NCI-H345 (cell line): ENCODE data around the gene LCTL.
A peak's percentile ranks its signal among the peaks of the same experiment; 100 is the strongest.
"Not testable (repeated sequence)": the region's sequence is repeated elsewhere in the genome, so short reads cannot be mapped to it uniquely, and the experiment has no call there.

ENCODE experiments used
- DNase-seq: peaks from one replicate; lab custom pipeline; 2025; lab: John Stamatoyannopoulos, UW

LCTL gene

GRCh38 chr15:66591322-66591862 is 25.6 kb upstream of the LCTL start:
- no peak for DNase-seq

- DNase-seq: no peak
Observed at GRCh38 chr15:66590435-66590834, 24.6 kb upstream of the LCTL start.

- DNase-seq: not testable (repeated sequence)
Observed at GRCh38 chr15:66589429-66589828, 23.6 kb upstream of the LCTL start.

- no peak for DNase-seq
Observed at GRCh38 chr15:66588971-66589370, 23.2 kb upstream of the LCTL start.

GRCh38 chr15:66588537-66588936 is 22.7 kb upstream of the LCTL start:
- no peak for DNase-seq

GRCh38 chr15:66587749-66588148 is 22.0 kb upstream of the LCTL start:
- no peak for DNase-seq

- DNase-seq: no peak
Observed at GRCh38 chr15:66587020-66587419, 21.2 kb upstream of the LCTL start.

GRCh38 chr15:66586155-66586976 is 20.6 kb upstream of the LCTL start:
- DNase-seq: no peak

GRCh38 chr15:66581972-66582537 is 16.3 kb upstream of the LCTL start:
- no peak for DNase-seq

GRCh38 chr15:66580643-66581042 is 14.8 kb upstream of the LCTL start:
- DNase-seq: no peak

GRCh38 chr15:66578286-66578875 is 12.6 kb upstream of the LCTL start:
- no peak for DNase-seq

GRCh38 chr15:66574596-66574950 is 8.8 kb upstream of the LCTL start:
- DNase-seq: no peak

GRCh38 chr15:66573719-66574595 is 8.2 kb upstream of the LCTL start:
- DNase-seq: no peak

GRCh38 chr15:66573348-66573718 is 7.5 kb upstream of the LCTL start:
- DNase-seq: no peak

GRCh38 chr15:66572146-66572545 is 6.3 kb upstream of the LCTL start:
- no peak for DNase-seq

GRCh38 chr15:66570842-66571478 is 5.2 kb upstream of the LCTL start:
- DNase-seq: no peak

GRCh38 chr15:66570327-66570726 is 4.5 kb upstream of the LCTL start:
- no peak for DNase-seq

- DNase-seq: no peak
Observed at GRCh38 chr15:66569461-66570137, 3.8 kb upstream of the LCTL start.

GRCh38 chr15:66567897-66568296 is 2.1 kb upstream of the LCTL start:
- no peak for DNase-seq

GRCh38 chr15:66566963-66567531 is 1.2 kb upstream of the LCTL start:
- peak; percentile 47 for DNase-seq

GRCh38 chr15:66565141-66565641 is 607 bp downstream of the LCTL start:
- no peak for DNase-seq
